Body of pancreas (tissue), 4 donors: Measurements from ENCODE around the gene GSDMA. TPM values are rescaled to one million over a fixed set of nuclear protein-coding genes. Genes with fewer than 3 reads are reported as not detected.

Experiments used
- ATAC-seq: fragments of 150-250 bp; one replicate; pipeline ENCODE4 v1.9.1; 2016
- DNase-seq, 4 donors: peaks; one replicate each; pipeline ENCODE4 v3.0.0-alpha.2; 2019
- H3K27ac ChIP-seq, 4 donors: fragments of 200-600 bp; sonication (generic); 1 replicate in 3 of 4; 2 replicates in 1 of 4; pipeline versions ENCODE4 v1.5.1 to v1.6.1; 2016 to 2019; ENCODE audit warnings: mild to moderate bottlenecking in 1 of 4, mixed read lengths in 1 of 4, moderate library complexity in 1 of 4
- H3K27me3 ChIP-seq, 2 donors: fragments of 200-600 bp; sonication (generic); one replicate each; pipeline ENCODE4 v1.6.0; 2016; ENCODE audit warnings: mild to moderate bottlenecking in 1 of 2
- H3K36me3 ChIP-seq, 2 donors: fragments of 200-600 bp; sonication (generic); replicated peaks in 1 of 2; 2 replicates each; pipeline ENCODE4 v1.5.1; 2016; ENCODE audit warnings: low read depth in 2 of 2; ENCODE audit not compliant: insufficient read depth in 1 of 2
- H3K4me1 ChIP-seq: fragments of 200-600 bp; sonication (generic); one replicate; pipeline ENCODE4 v1.6.0; 2016
- H3K4me3 ChIP-seq, 2 donors: fragments of 200-600 bp; sonication (generic); 1 replicate in 1 of 2; 2 replicates in 1 of 2; pipeline ENCODE4 v1.5.1; 2016 to 2019
- H3K9me3 ChIP-seq, 3 donors: fragments of 200-600 bp; sonication (generic); 1 replicate in 2 of 3; 2 replicates in 1 of 3; pipeline ENCODE4 v1.5.1; 2016
- CTCF ChIP-seq, 7 experiments: fragments of 450-650 bp in 4 of 7; fragments of 200-600 bp in 3 of 7; sonication (generic) in 3 of 7; IDR thresholded peaks; one replicate each; pipeline ENCODE4 v1.5.1; 2016 to 2019; ENCODE audit warnings: antibody characterized with exemption in 7 of 7
- POLR2A ChIP-seq, 3 donors: fragments of 450-650 bp; IDR thresholded peaks; one replicate each; pipeline ENCODE4 v1.6.1; 2016; ENCODE audit warnings: antibody characterized with exemption in 3 of 3, mild to moderate bottlenecking in 2 of 3
- WGBS, 2 donors: methylation state at CpG; one replicate each; pipeline ENCODE4 v1.1.5; 2017; 5-methylcytosine and 5-hydroxymethylcytosine counted together
- intact Hi-C: fragments of 100-400 bp; cut with DNase I; formaldehyde crosslinking; loops from one replicate; pipeline ENCODE4 v1.15.1; 2023
- total RNA-seq, 2 donors: library from RNA; depleted of rRNA; stranded (reverse); fragments of >200 nt; gene quantifications; one replicate each; pipeline ENCODE4 v1.1.0, GENCODE V29; 2016

The GSDMA gene
- total RNA-seq, 2 donors from 2014 or later = 3.4 TPM; not detected in 1

GRCh38 chr17:39975801-39976200 lies 13.0 kb downstream of the GSDMA start:
- ATAC-seq = no peak
- no peak for DNase-seq
- intact Hi-C loops = no loop called here
- Histone ChIP-seq H3K4me1 (no peaks in the 10 kb centered on the region), H3K27ac (no peak overlapping the region), H3K36me3 (no peaks in the 10 kb centered on the region), H3K27me3 (no peaks in the 10 kb centered on the region), H3K9me3 (no peaks in the 10 kb centered on the region), H3K4me3 (no peak overlapping the region)
- WGBS, 2 donors = 52 to 59% methylated on average over 4 of the region's 4 CpGs
- no peak for TF ChIP-seq CTCF (IDR thresholded peaks at IDR 0.05)

GRCh38 chr17:39979016-39979670 lies 16.3 kb downstream of the GSDMA start:
- ATAC-seq (no peak), DNase-seq (no peak)
- TF ChIP-seq POLR2A (IDR thresholded peaks at IDR 0.05) = no peak
- TF ChIP-seq CTCF (IDR thresholded peaks at IDR 0.05) = no peak
- intact Hi-C loops = no loop called here
- WGBS, 2 donors = 70% methylated on average over 5 of the region's 5 CpGs
- peaks cover 17% of the 10 kb centered on the region for H3K4me1 ChIP-seq
- H3K27me3 ChIP-seq = no peaks in the 10 kb centered on the region
- no peak overlapping the region for H3K4me3 ChIP-seq
- no peak overlapping the region for H3K27ac ChIP-seq
- H3K9me3 ChIP-seq = no peaks in the 10 kb centered on the region
- peaks cover 0 to under 1% of the 10 kb centered on the region in 2 donors for H3K36me3 ChIP-seq

GRCh38 chr17:39979893-39980350 lies 17.1 kb downstream of the GSDMA start:
- Histone ChIP-seq H3K27ac (peak overlapping the region; percentile 40 to 95 (median 83)), H3K9me3 (no peaks in the 10 kb centered on the region), H3K27me3 (no peaks in the 10 kb centered on the region), H3K36me3 (peaks cover 5 to 7% of the 10 kb centered on the region in 2 donors), H3K4me3 (peak overlapping the region; percentile 6), H3K4me1 (peaks cover 17% of the 10 kb centered on the region)
- WGBS, 2 donors = 1% methylated on average over 10 of the region's 10 CpGs
- ATAC-seq (peak; percentile 22), DNase-seq (peak in 3 of 4 donors; percentile 15 to 33 (median 26))
- intact Hi-C loops = no loop called here
- TF ChIP-seq CTCF (IDR thresholded peaks at IDR 0.05) (no peak), POLR2A (IDR thresholded peaks at IDR 0.05) (no peak)

GRCh38 chr17:39980351-39981206 lies 17.8 kb downstream of the GSDMA start, which contains the start of gene PSMD3:
TSS of gene PSMD3 (plus strand) at chr17:39980807. CDS start at chr17:39980971, 164 bp downstream.
- Histone ChIP-seq H3K4me1 (peaks cover 17% of the 10 kb centered on the region), H3K27me3 (no peaks in the 10 kb centered on the region), H3K27ac (peak within 1 kb of the TSS; percentile 65 to 95 (median 90)), H3K36me3 (peaks cover 10 to 13% of the 10 kb centered on the region in 2 donors), H3K9me3 (no peaks in the 10 kb centered on the region), H3K4me3 (peak within 1 kb of the TSS; percentile 90 to 100)
- TF ChIP-seq CTCF (IDR thresholded peaks at IDR 0.05) (peak; percentile 53 to 99 (median 97)), POLR2A (IDR thresholded peaks at IDR 0.05) (peak; percentile 63 to 90 (median 83))
- ATAC-seq = peak; percentile 95
- WGBS, 2 donors = 1% methylated on average over 14 to 68 of the region's 84 CpGs
- DNase-seq = peak; percentile 98 to 99 (median 99)
- intact Hi-C loops = no loop called here
